Neuronal stem cell (in vitro differentiated cells): ENCODE measurements around the gene RTTN.

Experiments used
- DNase-seq: peaks from one replicate; pipeline ENCODE4 v3.0.0-alpha.2; 2013; ENCODE audit warnings: low spot score
- H2AFZ ChIP-seq: one replicate; pipeline ENCODE4 v1.6.1; 2013; ENCODE audit warnings: mild to moderate bottlenecking, low read length, inconsistent platforms
- H2AK5ac ChIP-seq: 2 replicates; pipeline ENCODE4 v1.6.1; 2013; ENCODE audit warnings: low read depth, mild to moderate bottlenecking, inconsistent platforms, low read length, moderate library complexity, mixed read lengths
- H2BK120ac ChIP-seq: 2 replicates; pipeline ENCODE4 v1.6.1; 2013; ENCODE audit warnings: low read depth, mild to moderate bottlenecking, inconsistent platforms, low read length, moderate library complexity, mixed read lengths
- H2BK12ac ChIP-seq: one replicate; pipeline ENCODE4 v1.6.1; 2013; ENCODE audit warnings: low read length, inconsistent platforms
- H2BK15ac ChIP-seq: 2 replicates; pipeline ENCODE4 v1.6.1; 2013; ENCODE audit warnings: mild to moderate bottlenecking, low read length, inconsistent platforms, mixed read lengths
- H2BK5ac ChIP-seq: one replicate; pipeline ENCODE4 v1.6.1; 2013; ENCODE audit warnings: inconsistent platforms, mild to moderate bottlenecking, low read length, moderate library complexity
- H3K14ac ChIP-seq: one replicate; pipeline ENCODE4 v1.6.1; 2013; ENCODE audit warnings: low read length, inconsistent platforms
- H3K18ac ChIP-seq: 2 replicates; pipeline ENCODE4 v1.6.1; 2013; ENCODE audit warnings: low read length, inconsistent platforms
- H3K23ac ChIP-seq: 2 replicates; pipeline ENCODE4 v1.6.1; 2013; ENCODE audit warnings: low read depth, mild to moderate bottlenecking, mixed read lengths, low read length, inconsistent platforms; ENCODE audit not compliant: poor library complexity
- H3K27ac ChIP-seq: replicated peaks from 3 replicates; pipeline ENCODE4 v1.5.1; 2013; ENCODE audit warnings: low read length, inconsistent platforms
- H3K27me3 ChIP-seq, 3 experiments: 2 replicates each; pipeline ENCODE4 v1.6.1; 2013; ENCODE audit warnings: low read length in 3 of 3, mild to moderate bottlenecking in 2 of 3, inconsistent platforms in 1 of 3, low read depth in 1 of 3, mixed read lengths in 1 of 3, moderate library complexity in 1 of 3; ENCODE audit not compliant: control insufficient read depth in 3 of 3, insufficient read depth in 3 of 3
- H3K36me3 ChIP-seq, 2 donors: replicated peaks in 1 of 2; 2 replicates each; pipeline ENCODE4 v1.6.1; 2013; ENCODE audit warnings: low read length in 2 of 2; ENCODE audit not compliant: control insufficient read depth in 2 of 2, insufficient read depth in 2 of 2
- H3K4ac ChIP-seq: 2 replicates; pipeline ENCODE4 v1.6.1; 2013; ENCODE audit warnings: inconsistent platforms, mild to moderate bottlenecking, low read length, moderate library complexity
- H3K4me1 ChIP-seq, 2 donors: 1 replicate in 1 of 2; 2 replicates in 1 of 2; pipeline ENCODE4 v1.6.1; 2013; ENCODE audit warnings: low read length in 2 of 2, low read depth in 1 of 2; ENCODE audit not compliant: control insufficient read depth in 2 of 2, insufficient read depth in 1 of 2
- H3K4me2 ChIP-seq: one replicate; pipeline ENCODE4 v1.6.1; 2013; ENCODE audit warnings: mild to moderate bottlenecking, low read length, inconsistent platforms; ENCODE audit not compliant: insufficient read depth, poor library complexity, severe bottlenecking
- H3K4me3 ChIP-seq, 2 donors: 2 replicates each; pipeline ENCODE4 v1.5.1; 2013; ENCODE audit warnings: low read length in 2 of 2, mild to moderate bottlenecking in 2 of 2, inconsistent platforms in 1 of 2, moderate library complexity in 1 of 2
- H3K79me1 ChIP-seq: one replicate; pipeline ENCODE4 v1.6.1; 2013; ENCODE audit warnings: low read depth, mild to moderate bottlenecking, inconsistent platforms, low read length, moderate library complexity
- H3K9ac ChIP-seq: one replicate; pipeline ENCODE4 v1.6.1; 2013; ENCODE audit warnings: mild to moderate bottlenecking, low read depth, low read length, inconsistent platforms; ENCODE audit not compliant: poor library complexity
- H3K9me3 ChIP-seq, 2 donors: replicated peaks in 1 of 2; 2 replicates each; pipeline versions ENCODE3 to v1.6.1; 2013; ENCODE audit warnings: low read length in 2 of 2, mild to moderate bottlenecking in 2 of 2, inconsistent platforms in 1 of 2, low read depth in 1 of 2, mixed read lengths in 1 of 2, moderate library complexity in 1 of 2; ENCODE audit not compliant: control insufficient read depth in 2 of 2, insufficient read depth in 1 of 2
- H4K8ac ChIP-seq: one replicate; pipeline ENCODE4 v1.6.1; 2013; ENCODE audit warnings: low read depth, mild to moderate bottlenecking, inconsistent platforms, low read length, moderate library complexity
- H4K91ac ChIP-seq: one replicate; pipeline ENCODE4 v1.6.1; 2013; ENCODE audit warnings: low read length, low read depth, mild to moderate bottlenecking, inconsistent platforms; ENCODE audit not compliant: poor library complexity
- WGBS, 2 donors: extraction: QIAGEN DNeasy Blood & Tissue Kit; methylation state at CpG; one replicate each; pipeline ENCODE4 v1.1.7; 2013; ENCODE audit warnings: missing lambda C conversion rate in 2 of 2, mixed read lengths in 1 of 2; ENCODE audit not compliant: insufficient read length in 2 of 2, insufficient replicate concordance in 1 of 2; ENCODE audit errors: extremely low coverage in 2 of 2; 5-methylcytosine and 5-hydroxymethylcytosine counted together

The RTTN gene

GRCh38 chr18:70004696-70005095 lies 200.8 kb downstream of the RTTN start:
- Histone ChIP-seq H3K27ac (no peak overlapping the region), H4K91ac (no peak overlapping the region), H3K9me3 (no peaks in the 10 kb centered on the region), H3K14ac (no peak overlapping the region), H3K9ac (no peak overlapping the region), H3K27me3 (no peaks in the 10 kb centered on the region), H2BK12ac (no peak overlapping the region), H3K4me3 (no peak overlapping the region), H2AFZ (no peak overlapping the region), H2BK15ac (no peak overlapping the region), H4K8ac (no peak overlapping the region), H3K4me1 (no peaks in the 10 kb centered on the region), H3K18ac (no peak overlapping the region), H3K23ac (no peak overlapping the region), H2AK5ac (no peak overlapping the region), H3K4me2 (no peak overlapping the region), H3K36me3 (peaks cover 5 to 23% of the 10 kb centered on the region in 2 donors), H2BK5ac (no peak overlapping the region), H3K79me1 (no peaks in the 10 kb centered on the region), H3K4ac (no peak overlapping the region), H2BK120ac (no peak overlapping the region)
- no peak for DNase-seq
- no CpG with 5 or more reads among the region's 4 CpGs for WGBS, 2 donors

- H3K4me1 ChIP-seq = peaks cover 0 to 4% of the 10 kb centered on the region in 2 donors
- no peak overlapping the region for H2AFZ ChIP-seq
- H2BK15ac ChIP-seq = no peak overlapping the region
- no peak overlapping the region for H2AK5ac ChIP-seq
- H2BK12ac ChIP-seq = no peak overlapping the region
- H4K8ac ChIP-seq = no peak overlapping the region
- no peak overlapping the region for H2BK5ac ChIP-seq
- no peak overlapping the region for H3K18ac ChIP-seq
- no peaks in the 10 kb centered on the region for H3K27me3 ChIP-seq
- no peak overlapping the region for H3K27ac ChIP-seq
- no peak for DNase-seq
- H3K4me2 ChIP-seq = no peak overlapping the region
- no CpG with 5 or more reads among the region's 9 CpGs for WGBS, 2 donors
- no peak overlapping the region for H4K91ac ChIP-seq
- H3K14ac ChIP-seq = no peak overlapping the region
- no peak overlapping the region for H3K4me3 ChIP-seq
- no peaks in the 10 kb centered on the region for H3K9me3 ChIP-seq
- H2BK120ac ChIP-seq = no peak overlapping the region
- no peak overlapping the region for H3K23ac ChIP-seq
- peaks cover 5 to 21% of the 10 kb centered on the region in 2 donors for H3K36me3 ChIP-seq
- H3K4ac ChIP-seq = no peak overlapping the region
- H3K79me1 ChIP-seq = no peaks in the 10 kb centered on the region
- no peak overlapping the region for H3K9ac ChIP-seq
These were observed 205.8 kb downstream of the RTTN start for GRCh38 chr18:69999656-70000055.

- Histone ChIP-seq H3K27ac (no peak overlapping the region), H3K4me1 (peaks cover 0 to 4% of the 10 kb centered on the region in 2 donors), H2AK5ac (no peak overlapping the region), H2BK120ac (no peak overlapping the region), H3K4me3 (no peak overlapping the region), H4K91ac (no peak overlapping the region), H2BK5ac (no peak overlapping the region), H3K36me3 (peaks cover 4 to 20% of the 10 kb centered on the region in 2 donors), H3K14ac (no peak overlapping the region), H2BK12ac (no peak overlapping the region), H3K9ac (no peak overlapping the region), H2BK15ac (no peak overlapping the region), H3K23ac (no peak overlapping the region), H2AFZ (no peak overlapping the region), H4K8ac (no peak overlapping the region), H3K27me3 (no peaks in the 10 kb centered on the region), H3K4me2 (no peak overlapping the region), H3K4ac (no peak overlapping the region), H3K18ac (no peak overlapping the region), H3K9me3 (no peaks in the 10 kb centered on the region), H3K79me1 (no peaks in the 10 kb centered on the region)
- no peak for DNase-seq
These were observed 206.9 kb downstream of the RTTN start for GRCh38 chr18:69998523-69998987.

- Histone ChIP-seq H3K23ac (no peak overlapping the region), H3K4me2 (no peak overlapping the region), H3K4me1 (peaks cover 0 to 4% of the 10 kb centered on the region in 2 donors), H2AK5ac (no peak overlapping the region), H3K79me1 (no peaks in the 10 kb centered on the region), H3K14ac (no peak overlapping the region), H3K27me3 (no peaks in the 10 kb centered on the region), H2BK12ac (no peak overlapping the region), H3K9me3 (no peaks in the 10 kb centered on the region), H4K8ac (no peak overlapping the region), H2BK5ac (no peak overlapping the region), H3K9ac (no peak overlapping the region), H2BK120ac (no peak overlapping the region), H4K91ac (no peak overlapping the region), H3K18ac (no peak overlapping the region), H3K27ac (no peak overlapping the region), H3K4me3 (no peak overlapping the region), H2AFZ (no peak overlapping the region), H2BK15ac (no peak overlapping the region), H3K36me3 (peaks cover 4 to 13% of the 10 kb centered on the region in 2 donors), H3K4ac (no peak overlapping the region)
- DNase-seq = no peak
- no CpG with 5 or more reads among the region's 7 CpGs for WGBS, 2 donors
These were observed 208.3 kb downstream of the RTTN start for GRCh38 chr18:69996951-69997798.
